DOHH2 (cell line): ENCODE measurements around the gene RGS9.

Experiments
- EZH2phosphoT487 ChIP-seq: fragments of 200-600 bp; sonication (generic); IDR thresholded peaks from 2 replicates; pipeline ENCODE4 v1.6.1; 2017; ENCODE audit warnings: borderline replicate concordance, mild to moderate bottlenecking, antibody characterized with exemption, low read length, moderate library complexity, mixed read lengths
- TF ChIP-seq, protein P1 (sequence below): fragments of 200-600 bp; sonication (generic); IDR thresholded peaks from one replicate; pipeline ENCODE4 v1.5.1; 2014; ENCODE audit warnings: antibody characterized with exemption, mild to moderate bottlenecking, low read depth, low read length; ENCODE audit not compliant: poor library complexity, severe bottlenecking

DNA sequence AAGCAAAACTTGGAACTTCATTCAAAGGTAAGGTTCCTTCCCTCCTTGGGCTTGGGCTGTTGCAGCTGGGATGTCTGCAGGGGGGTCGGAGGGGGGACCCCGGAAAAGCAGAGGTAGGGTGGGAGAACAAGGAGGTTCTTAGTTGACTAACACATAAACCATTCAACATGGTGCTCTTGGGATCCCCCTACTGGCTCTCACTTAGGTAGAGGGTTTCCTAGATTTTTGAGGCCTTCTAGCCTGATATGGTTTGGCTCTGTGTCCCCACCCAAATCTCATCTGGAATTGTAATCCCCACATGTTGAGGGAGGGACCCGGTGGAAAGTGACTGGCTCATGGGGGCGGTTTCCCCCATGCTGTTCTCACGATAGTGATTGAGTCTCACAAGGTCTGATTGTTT is 93.9 kb downstream of the RGS9 start:
- TF ChIP-seq, protein P1, sequence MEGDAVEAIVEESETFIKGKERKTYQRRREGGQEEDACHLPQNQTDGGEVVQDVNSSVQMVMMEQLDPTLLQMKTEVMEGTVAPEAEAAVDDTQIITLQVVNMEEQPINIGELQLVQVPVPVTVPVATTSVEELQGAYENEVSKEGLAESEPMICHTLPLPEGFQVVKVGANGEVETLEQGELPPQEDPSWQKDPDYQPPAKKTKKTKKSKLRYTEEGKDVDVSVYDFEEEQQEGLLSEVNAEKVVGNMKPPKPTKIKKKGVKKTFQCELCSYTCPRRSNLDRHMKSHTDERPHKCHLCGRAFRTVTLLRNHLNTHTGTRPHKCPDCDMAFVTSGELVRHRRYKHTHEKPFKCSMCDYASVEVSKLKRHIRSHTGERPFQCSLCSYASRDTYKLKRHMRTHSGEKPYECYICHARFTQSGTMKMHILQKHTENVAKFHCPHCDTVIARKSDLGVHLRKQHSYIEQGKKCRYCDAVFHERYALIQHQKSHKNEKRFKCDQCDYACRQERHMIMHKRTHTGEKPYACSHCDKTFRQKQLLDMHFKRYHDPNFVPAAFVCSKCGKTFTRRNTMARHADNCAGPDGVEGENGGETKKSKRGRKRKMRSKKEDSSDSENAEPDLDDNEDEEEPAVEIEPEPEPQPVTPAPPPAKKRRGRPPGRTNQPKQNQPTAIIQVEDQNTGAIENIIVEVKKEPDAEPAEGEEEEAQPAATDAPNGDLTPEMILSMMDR, result no peak
- no peak for TF ChIP-seq EZH2phosphoT487
